H1 (cell line): ENCODE data around the gene ING4. TPM values are rescaled to one million over a fixed set of nuclear protein-coding genes. Genes with fewer than 3 reads are reported as not detected.

Source experiments
- ATF2 ChIP-seq: IDR thresholded peaks from 2 replicates; pipeline ENCODE4 v1.6.1; 2012; ENCODE audit warnings: low read length, inconsistent platforms
- BACH1 ChIP-seq: IDR thresholded peaks from 2 replicates; pipeline ENCODE4 v1.6.1; 2012; ENCODE audit warnings: low read length, improper control_type of control experiment
- PHF8 ChIP-seq: fragments of 200-600 bp; sonication (generic); conservative IDR thresholded peaks from 2 replicates; pipeline ENCODE4 v1.7.1; 2012; ENCODE audit warnings: low read depth, mild to moderate bottlenecking, inconsistent platforms, low read length, moderate library complexity
- SP2 ChIP-seq: IDR thresholded peaks from 2 replicates; pipeline ENCODE4 v1.6.1; 2012; ENCODE audit warnings: mild to moderate bottlenecking, low read length, inconsistent platforms
- polyA plus RNA-seq, 7 experiments: library from polyadenylated mRNA; depleted of rRNA in 3 of 7; stranded (reverse) in 5 of 7; unstranded in 2 of 7; fragments of >200 nt in 5 of 7; fragments of 200-250 nt in 2 of 7; gene quantifications; 1 replicate in 5 of 7; 2 replicates in 1 of 7; 4 replicates in 1 of 7; pipeline versions ENCODE4 v1.2.1 to v1.2.3, GENCODE V29; 2011 to 2013; ENCODE audit warnings: missing spikeins in 2 of 7, mixed read lengths in 2 of 7
- total RNA-seq: library from RNA; stranded (reverse); fragmentation: NEBNext Ultra II Directional; extraction: Animal tissue kit (Norgen Biotek cat#: 25700); gene quantifications from 2 replicates; pipeline ENCODE4 v1.2.1, GENCODE V29; 2021

ING4 gene
- total and polyA plus RNA-seq, 2 of the 8 experiments (the other 6 are each of a cell fraction or from before 2014, with no cell fraction given): 22.9 to 28.6 TPM

- TF ChIP-seq PHF8 (no peak), SP2 (no peak), ATF2 (no peak), BACH1 (no peak)
Observed at GRCh38 chr12:6685814-6686213, 22.9 kb upstream of the ING4 start (continued).
